Stimulated activated CD8-positive, alpha-beta memory T cell treated with anti-CD3 and anti-CD28 coated beads, Interleukin-4, amount 100 ng/mL, for 4 hours (primary cell): ENCODE results near the gene TTPAL.

ENCODE experiments used
- DNase-seq, 2 donors: peaks; one replicate each; pipeline ENCODE4 v3.0.0-alpha.2; 2020; ENCODE audit warnings: low read depth in 2 of 2, low spot score in 1 of 2

TTPAL gene

DNA sequence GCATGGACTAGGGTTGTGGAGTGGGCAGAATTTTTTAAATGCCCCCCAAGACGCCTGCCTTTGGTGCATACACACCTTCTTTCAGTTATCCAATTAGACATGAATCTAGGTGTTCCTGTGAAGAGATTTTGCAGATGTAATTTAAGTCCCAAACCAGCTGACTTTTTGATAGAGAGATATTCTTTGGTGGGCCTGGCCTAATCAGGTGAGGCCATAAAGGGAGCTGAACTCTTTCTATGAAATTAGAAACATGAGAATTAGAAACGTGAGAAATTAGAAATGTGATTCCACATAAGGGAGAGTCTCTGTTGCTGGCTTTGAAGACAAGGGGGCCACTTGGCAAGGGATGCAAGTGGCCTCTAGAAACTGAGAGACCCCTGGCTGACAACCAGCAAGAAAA is 36.4 kb upstream of the TTPAL start:
- DNase-seq: no peak

DNA sequence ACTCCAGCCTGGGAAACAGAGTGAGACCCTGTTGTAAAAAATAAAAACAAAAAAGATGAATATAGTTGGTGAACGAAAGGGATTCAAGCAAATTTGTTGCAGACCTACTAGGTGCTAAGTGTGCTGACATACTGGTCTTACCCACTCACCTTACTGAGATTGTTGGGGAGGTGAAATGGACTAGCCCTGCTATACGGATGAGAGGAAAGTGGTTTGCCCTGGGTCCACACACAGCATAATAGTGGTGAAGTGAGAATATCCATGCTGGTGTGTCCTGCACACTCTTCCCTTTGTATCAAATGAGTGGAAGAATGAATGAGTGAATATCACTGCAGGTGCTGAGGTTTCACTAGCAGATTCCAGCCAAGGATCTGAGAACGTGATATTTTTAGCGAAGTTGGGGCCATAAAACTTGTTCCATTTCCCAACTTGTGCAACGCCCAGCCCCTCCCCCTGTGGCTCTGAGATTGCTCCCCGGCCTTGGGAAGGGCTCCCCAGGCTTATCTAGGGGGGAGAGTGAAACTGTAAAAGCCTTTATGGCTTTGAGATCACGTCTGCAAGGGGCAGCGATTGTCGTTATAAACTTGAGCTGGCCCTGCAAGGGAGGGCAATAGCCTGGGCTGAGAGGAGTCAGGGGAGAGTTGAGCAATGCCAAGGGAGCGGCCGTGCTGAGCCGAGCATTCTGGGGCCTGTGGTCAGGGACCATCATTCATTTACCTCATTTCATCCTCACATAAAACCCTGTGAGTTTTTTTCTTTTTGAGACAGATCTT is 33.2 kb upstream of the TTPAL start:
- DNase-seq: no peak

DNA sequence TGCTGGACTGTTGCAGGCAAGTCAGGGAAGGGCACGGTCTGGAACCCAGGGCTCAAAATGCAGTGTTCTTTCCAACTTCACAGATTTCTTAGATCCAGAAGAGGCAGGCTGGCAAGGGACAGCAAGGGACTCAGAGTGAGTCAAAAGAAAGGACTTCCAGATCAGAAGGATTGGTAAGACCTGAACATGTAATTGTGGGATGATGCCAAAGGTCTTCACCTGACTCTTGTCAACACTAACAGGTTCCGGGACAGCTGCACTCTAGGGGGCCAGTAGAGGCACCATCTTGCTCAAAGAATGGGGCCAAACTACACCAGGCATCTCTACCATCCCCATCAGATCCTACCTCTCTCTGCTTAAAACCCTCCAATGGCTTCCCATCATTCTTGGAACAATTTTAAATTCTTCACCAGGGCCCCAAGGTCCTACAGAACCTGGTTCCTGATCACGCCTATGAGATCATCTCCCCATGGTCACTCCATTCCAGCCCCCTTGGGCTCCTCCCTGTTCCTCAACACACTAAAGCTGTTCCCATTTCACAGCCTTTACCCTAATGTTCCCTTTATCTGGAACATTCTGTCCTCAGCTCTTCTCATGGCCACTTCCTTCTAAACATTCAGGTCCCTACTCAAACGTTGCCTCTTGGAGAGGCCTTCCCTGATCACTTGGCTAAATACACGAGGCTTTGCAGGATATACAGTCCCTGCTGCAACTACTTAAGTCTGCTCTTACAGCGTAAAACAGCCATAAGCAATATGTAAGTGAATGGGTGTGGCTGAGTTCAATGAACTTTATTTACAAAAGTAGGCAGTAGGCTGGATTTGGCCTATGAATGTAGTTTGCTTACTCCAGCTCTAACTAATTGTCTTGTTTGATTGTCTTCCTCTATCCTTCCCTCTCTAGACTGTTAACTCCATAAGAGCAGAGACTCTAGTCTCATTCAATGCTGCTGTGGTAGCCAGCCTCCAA is 29.6 kb upstream of the TTPAL start:
- no peak for DNase-seq

DNA sequence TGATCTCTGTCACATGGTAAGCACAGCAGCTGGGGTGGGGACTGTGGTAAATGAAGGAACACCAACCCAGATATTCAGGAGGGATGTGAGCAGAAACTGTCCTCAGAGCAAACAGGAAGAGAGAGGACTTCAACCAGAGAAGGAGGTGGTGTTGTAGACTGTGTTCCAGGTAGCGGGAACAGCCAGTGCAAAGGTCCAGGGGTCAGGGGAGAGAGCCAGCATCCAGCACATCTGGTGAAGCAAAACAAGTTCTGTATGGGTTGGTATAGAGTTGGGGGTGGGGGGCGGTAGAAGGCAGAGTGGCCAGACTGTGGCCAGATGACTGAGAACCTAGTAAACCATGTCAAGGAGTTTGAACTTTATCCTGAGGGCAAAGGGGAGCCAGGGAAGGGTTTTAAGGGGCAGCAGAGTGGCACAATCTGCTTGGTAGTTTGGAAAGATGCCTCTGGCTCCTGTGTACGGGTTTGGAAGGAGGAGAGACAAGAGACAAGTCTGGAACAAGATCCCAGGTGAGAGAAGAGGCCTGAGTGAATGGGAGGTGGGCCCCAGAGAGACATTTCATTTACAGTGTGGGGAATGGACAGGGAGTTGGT is 27.8 kb upstream of the TTPAL start:
- no peak for DNase-seq

DNA sequence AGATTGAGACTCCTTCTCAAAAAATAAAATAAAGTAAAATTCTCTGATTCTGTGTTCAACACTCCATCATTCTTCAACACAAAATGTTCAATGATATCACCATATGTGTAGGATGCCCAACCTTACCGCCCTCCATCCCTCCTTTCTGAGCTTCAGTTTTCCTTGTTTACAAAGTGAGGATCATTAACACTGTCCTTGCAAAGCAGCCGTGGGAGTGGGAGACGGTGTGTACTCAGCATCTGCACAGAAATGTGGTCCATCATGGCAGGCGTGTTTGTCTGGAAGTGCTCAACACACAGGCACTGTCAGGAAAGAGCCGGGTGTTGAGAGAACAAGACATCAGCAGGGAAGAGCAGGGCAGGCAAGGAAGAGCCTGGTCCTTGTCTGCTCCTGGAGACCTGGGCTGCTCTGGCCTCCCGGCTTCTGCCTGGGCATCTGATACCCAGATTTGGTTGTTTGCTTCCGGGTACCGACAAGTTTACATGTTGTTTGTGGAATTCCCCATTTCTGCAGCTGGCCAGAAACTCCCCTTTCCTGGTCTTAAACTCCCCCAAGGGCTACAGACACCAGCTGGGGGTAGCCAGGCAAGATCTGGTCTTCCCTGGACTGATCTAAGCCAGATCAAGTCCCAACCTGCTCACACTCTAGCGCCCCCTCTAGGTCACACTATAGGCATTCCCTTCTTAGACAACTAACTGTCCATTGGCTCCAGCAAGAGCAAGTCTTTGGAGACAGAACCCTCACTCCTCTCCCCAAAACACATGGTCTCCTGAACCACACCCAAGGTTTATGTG is 26.7 kb upstream of the TTPAL start:
- no peak for DNase-seq

DNA sequence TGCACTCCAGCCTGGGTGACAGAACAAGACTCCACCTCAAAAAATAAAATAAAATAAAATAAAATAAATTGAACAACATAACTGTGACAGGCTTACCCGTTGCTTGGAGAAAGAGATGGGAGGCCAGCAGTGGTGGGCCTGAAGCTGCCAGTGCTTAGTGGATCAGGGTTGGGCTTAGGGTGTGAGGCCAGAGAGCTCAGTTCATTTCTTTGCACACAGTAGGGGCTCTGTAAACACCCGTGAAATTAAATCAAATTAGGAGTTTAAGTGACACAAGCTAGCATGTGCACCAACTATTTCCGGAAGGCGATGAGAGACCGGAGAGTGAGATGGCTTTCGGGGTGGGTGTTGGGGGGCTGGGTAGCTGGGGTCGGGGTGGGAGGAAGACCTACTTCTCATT is 25.8 kb upstream of the TTPAL start:
- DNase-seq: no peak

DNA sequence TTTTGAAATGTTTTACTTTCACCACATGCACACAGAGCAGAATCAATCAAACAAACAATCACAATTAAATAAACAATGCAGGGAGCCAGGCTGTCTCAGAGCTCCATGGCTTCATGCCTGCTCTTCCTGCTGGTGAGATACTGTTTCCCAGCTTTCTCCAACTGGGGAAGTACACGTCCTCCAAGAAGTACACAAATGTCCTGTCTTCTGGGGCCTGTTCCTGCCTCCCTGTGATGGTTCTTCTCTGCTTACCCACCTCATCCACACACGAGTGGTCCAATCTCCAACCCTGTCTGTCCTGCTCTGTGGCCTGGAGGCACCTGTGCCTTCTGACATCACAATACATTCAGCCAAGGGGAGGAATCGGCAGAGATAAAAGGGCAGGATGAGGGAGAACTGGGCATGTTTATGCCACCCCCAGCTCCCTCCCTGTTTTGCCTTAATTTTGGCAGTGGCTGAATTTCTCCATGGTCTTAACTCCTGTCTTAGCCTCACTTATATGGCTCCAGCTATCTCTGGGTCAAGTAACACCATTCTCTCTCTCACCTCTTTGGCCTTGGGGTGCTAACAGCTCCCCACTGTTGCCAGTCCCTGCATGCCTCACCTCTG is 25.3 kb upstream of the TTPAL start:
- DNase-seq: no peak

DNA sequence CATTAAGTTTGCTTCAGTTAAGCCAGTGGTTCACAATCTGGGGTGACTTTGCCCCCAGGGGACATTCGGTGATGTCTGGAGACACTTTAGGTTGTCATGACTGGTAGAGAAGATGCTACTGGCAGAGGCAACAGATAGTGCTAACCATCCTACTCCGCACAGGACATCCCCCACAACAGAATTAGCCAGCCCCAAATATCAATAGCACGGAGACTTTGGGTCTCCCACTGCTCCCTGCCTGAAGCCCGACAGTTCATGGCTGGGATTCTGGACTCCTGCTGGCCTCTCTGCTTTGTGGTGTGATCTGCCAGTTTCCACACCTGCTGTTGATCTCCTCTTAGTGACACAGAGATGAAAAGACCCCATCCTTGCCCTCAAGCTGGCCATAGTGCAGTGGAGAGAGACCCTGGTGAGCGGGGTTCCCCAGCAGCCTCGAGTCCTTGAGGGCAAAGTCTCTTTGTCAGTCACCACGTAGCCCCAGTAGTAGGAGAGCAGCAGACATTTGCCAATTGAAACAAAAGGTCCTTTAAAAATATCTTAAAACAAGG is 24.7 kb upstream of the TTPAL start:
- DNase-seq: no peak

DNA sequence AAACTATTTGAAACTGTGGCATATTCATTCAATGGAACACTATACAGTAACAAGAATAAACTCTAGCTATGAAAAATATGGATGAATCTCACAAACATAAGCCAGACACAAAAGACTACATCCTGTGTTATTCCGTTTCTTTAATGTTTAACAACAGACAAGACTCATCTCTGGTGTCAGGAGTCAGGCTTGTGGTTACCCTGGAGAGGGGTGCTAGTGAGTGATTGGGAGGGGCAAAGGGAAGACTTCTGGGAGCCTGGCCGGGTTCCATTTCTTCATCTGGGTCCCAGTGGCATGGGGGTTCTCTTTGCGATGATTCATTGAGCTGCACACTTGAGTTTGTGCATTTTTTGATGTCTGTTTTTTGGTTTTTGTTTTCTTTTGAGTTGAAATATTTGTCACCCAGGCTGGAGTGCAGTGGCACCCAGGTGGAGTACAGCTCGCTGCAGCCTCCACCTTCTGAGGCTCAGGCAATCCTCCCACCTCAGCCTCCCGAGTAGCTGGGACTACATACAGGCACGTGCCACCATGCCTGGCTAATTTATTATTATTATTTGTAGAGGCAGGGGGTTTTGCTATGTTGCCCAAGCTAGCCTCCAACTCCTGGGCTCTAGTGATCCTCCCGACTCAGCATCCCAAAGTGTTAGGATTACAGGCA is 21.2 kb upstream of the TTPAL start:
- no peak for DNase-seq

DNA sequence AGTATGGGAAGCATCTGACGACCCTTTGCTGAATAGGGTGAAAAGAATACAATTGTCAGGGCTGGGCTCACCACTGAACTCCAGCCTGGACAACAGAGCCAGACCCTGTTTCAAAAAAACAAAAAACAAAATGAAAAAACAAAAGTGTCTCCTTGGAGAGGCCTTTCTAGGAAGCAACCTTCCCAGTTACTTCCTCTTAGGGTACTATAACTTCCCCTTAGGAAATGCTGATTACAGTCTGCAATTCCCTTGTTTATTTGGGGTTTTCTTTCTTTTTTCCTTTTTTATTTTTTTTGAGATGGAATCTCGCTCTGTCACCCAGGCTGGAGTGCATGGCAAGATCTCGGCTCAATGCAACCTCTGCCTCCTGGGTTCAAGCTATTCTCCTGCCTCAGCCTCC is 20.5 kb upstream of the TTPAL start:
- no peak for DNase-seq

DNA sequence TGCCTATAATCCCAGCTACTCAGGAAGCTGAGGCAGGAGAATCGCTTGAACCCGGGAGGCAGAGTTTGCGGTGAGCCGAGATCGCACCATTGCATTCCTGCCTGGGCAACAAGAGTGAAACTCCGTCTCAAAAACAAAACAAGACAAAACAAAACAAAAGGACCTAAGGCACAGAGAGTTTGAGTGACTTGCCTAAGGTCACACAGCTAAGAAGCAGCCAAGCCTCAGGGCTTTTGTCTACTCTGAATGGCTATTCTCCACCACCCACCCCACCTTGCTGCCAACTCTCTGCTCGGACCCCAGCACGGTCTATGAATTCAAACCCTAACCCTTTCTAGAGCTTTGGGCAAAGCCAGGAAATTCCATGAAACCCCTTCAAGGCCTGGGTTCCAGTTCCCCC is 19.1 kb upstream of the TTPAL start:
- DNase-seq: no peak

DNA sequence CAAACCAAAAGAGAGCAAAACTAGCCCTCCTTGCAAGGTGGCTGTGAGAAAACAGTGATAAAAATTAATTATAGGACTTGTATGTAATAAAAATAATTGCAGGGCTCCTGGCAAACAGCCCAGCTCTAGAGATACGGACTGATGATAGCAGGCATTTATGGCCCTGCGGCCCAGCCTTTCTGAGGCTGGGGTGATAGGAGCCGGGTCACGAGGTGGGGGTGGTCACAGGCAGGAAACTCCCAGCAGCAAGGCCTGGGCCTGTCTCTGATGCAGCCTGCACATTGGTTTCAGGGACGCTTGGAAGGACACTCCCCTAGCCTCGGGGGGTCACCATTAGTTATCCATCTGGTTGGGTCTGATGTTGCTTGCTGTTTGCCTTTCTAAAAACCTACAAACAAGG is 18.7 kb upstream of the TTPAL start:
- DNase-seq: no peak

DNA sequence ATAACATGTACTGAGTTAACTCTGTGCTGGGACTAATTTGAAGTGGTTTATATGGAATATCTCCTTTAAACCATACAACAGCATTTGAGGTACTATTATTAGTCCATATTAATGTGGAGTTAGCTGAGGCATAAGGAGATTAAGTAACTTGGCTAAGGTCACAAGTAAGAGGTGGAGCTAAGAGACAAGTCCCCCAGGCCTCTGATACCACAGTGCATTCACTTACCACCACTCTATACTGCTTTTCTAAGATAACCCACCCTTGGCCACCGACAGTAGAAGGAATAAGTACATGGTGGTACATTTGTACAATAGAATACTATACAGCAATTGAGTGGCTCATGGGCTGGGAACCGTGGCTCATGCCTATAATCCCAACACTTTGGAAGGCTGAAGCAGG is 16.4 kb upstream of the TTPAL start:
- no peak for DNase-seq

DNA sequence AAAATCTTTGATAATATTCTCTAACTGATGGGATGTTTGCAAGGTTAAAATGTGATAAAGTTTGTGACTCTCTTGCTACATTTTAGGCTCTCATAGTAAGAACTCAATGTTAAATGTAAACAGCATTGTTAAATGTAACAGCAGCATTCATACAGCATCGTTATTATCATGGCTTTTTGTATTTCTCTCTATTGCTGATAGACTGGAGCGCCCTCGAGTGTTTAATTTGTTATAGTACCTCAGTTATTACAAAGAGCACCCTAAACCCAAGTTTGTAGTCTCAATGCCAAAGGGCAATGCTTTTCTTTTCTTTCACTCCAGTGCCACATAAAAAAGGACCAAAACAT is 14.9 kb upstream of the TTPAL start:
- DNase-seq: no peak

DNA sequence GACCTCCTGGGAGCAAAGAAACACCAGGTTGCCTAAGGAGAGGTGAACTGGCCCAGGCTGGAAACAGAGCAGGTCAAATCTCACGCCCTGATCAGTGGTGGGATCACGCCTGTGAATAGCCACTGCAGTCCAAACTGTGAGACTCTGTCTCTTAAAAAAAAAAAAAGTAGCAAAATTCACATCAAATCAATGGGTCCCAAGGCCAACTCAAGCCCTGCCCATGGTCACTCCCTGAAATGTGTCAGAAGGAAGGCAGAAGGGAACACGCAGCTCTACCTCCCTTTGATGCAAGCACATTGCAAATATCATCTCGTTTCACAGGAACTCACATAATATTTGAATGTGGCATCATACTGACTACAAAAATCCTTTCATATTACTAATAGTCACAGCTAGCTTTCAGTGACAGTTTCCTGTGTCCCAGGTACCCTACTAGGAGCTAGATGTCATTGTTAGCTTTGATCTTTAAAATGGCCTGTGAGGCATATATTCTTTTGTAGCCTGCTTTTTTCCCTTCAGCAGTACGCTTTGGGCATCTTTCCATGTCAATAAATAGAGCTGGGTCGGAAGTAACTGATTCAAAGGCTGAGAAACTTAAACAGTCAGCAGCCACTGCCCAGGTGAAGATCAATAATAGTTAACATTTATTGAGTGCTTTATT is 14.4 kb upstream of the TTPAL start:
- no peak for DNase-seq

DNA sequence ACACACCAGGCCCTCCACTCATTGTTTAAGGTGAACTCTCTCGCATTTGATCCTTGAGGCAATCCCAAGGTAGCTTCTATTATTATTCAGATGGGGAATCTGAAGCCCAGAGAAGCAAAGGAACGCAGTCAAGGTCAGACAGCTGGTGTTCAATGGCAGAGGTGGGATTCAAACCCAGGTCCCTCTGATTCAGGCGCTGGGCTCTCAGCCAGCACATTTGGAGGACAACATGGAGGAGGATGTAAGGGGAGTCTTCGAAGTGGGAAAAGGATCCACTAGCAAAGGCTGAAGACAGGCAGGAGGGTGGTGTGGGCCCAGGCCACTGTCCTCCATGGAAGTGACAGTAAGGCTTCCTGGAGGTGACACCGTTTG is 13.9 kb upstream of the TTPAL start:
- DNase-seq: no peak

DNA sequence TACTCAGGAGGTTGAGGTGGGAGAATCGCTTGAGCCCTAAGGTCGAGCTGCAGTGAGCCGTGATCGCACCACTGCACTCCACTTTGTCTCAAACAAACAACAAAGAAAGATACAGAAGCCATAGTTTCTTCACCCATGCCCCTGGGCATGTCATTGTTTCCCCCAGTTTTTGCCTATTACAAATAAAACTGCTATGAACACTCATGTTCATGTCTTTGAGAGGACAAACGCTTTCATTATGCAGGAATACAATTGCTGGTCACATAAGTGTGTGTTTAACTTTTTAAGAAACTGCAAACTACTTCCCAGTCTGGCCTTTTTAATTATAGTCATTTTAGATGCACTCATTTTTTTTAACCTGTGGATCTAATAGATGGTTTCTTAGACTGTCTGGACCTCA is 12.2 kb upstream of the TTPAL start:
- no peak for DNase-seq

DNA sequence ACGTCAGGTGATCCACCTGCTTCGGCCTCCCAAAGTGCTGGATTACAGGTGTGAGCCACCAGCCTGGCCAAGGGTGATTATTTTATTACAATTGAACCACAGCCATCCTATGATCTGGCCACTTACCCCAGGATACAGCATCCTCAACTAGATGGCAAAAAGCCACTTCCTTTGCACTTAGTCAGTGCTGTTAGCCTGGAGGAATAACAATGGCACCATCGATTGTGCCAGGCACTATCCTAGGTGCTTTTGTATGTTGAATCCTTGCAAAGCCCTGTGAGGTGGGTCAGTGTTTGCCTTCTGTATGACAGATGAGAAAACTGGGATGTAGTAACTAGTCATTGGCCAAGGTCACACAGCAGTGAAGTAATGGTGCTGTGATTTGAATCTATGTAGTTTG is 11.2 kb upstream of the TTPAL start:
- no peak for DNase-seq

DNA sequence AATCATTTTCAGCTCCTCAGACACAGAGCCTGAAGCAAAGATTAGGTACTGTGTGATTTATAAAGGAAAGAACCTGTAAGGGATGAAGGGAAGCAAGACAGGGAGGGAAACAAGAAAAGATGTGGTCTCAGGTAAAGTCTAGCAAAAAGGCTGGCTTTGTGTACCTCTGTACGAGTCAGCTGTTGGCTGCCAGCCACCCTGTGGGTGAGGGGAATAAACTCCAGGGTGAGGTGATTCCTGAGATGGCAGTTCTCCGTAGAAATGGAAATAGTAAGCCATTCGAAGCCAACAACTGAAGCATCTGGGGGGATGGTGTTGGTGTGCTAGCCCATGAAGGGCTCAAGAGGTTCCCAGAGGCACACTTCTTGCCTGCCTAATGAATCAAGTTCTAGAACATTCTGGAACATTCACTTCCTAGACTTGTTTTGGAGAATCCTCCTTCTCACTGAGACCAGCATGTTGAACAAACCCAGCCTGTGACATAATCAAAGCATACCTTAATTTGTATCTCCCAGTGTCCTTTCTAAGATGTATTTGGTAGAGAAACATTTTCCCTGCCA is 10.6 kb upstream of the TTPAL start:
- no peak for DNase-seq
